Neuronal stem cell (in vitro differentiated cells): ENCODE results near the gene FBXO8.

Source experiments
- DNase-seq: peaks from one replicate; pipeline ENCODE4 v3.0.0-alpha.2; 2013; ENCODE audit warnings: low spot score
- H2AFZ ChIP-seq: one replicate; pipeline ENCODE4 v1.6.1; 2013; ENCODE audit warnings: mild to moderate bottlenecking, low read length, inconsistent platforms
- H2AK5ac ChIP-seq: 2 replicates; pipeline ENCODE4 v1.6.1; 2013; ENCODE audit warnings: low read depth, mild to moderate bottlenecking, inconsistent platforms, low read length, moderate library complexity, mixed read lengths
- H2BK120ac ChIP-seq: 2 replicates; pipeline ENCODE4 v1.6.1; 2013; ENCODE audit warnings: low read depth, mild to moderate bottlenecking, inconsistent platforms, low read length, moderate library complexity, mixed read lengths
- H2BK12ac ChIP-seq: one replicate; pipeline ENCODE4 v1.6.1; 2013; ENCODE audit warnings: low read length, inconsistent platforms
- H2BK15ac ChIP-seq: 2 replicates; pipeline ENCODE4 v1.6.1; 2013; ENCODE audit warnings: mild to moderate bottlenecking, low read length, inconsistent platforms, mixed read lengths
- H2BK5ac ChIP-seq: one replicate; pipeline ENCODE4 v1.6.1; 2013; ENCODE audit warnings: inconsistent platforms, mild to moderate bottlenecking, low read length, moderate library complexity
- H3K14ac ChIP-seq: one replicate; pipeline ENCODE4 v1.6.1; 2013; ENCODE audit warnings: low read length, inconsistent platforms
- H3K18ac ChIP-seq: 2 replicates; pipeline ENCODE4 v1.6.1; 2013; ENCODE audit warnings: low read length, inconsistent platforms
- H3K23ac ChIP-seq: 2 replicates; pipeline ENCODE4 v1.6.1; 2013; ENCODE audit warnings: low read depth, mild to moderate bottlenecking, mixed read lengths, low read length, inconsistent platforms; ENCODE audit not compliant: poor library complexity
- H3K27ac ChIP-seq: replicated peaks from 3 replicates; pipeline ENCODE4 v1.5.1; 2013; ENCODE audit warnings: low read length, inconsistent platforms
- H3K27me3 ChIP-seq, 3 experiments: 2 replicates each; pipeline ENCODE4 v1.6.1; 2013; ENCODE audit warnings: low read length in 3 of 3, mild to moderate bottlenecking in 2 of 3, inconsistent platforms in 1 of 3, low read depth in 1 of 3, mixed read lengths in 1 of 3, moderate library complexity in 1 of 3; ENCODE audit not compliant: control insufficient read depth in 3 of 3, insufficient read depth in 3 of 3
- H3K36me3 ChIP-seq, 2 donors: replicated peaks in 1 of 2; 2 replicates each; pipeline ENCODE4 v1.6.1; 2013; ENCODE audit warnings: low read length in 2 of 2; ENCODE audit not compliant: control insufficient read depth in 2 of 2, insufficient read depth in 2 of 2
- H3K4ac ChIP-seq: 2 replicates; pipeline ENCODE4 v1.6.1; 2013; ENCODE audit warnings: inconsistent platforms, mild to moderate bottlenecking, low read length, moderate library complexity
- H3K4me1 ChIP-seq, 2 donors: 1 replicate in 1 of 2; 2 replicates in 1 of 2; pipeline ENCODE4 v1.6.1; 2013; ENCODE audit warnings: low read length in 2 of 2, low read depth in 1 of 2; ENCODE audit not compliant: control insufficient read depth in 2 of 2, insufficient read depth in 1 of 2
- H3K4me2 ChIP-seq: one replicate; pipeline ENCODE4 v1.6.1; 2013; ENCODE audit warnings: mild to moderate bottlenecking, low read length, inconsistent platforms; ENCODE audit not compliant: insufficient read depth, poor library complexity, severe bottlenecking
- H3K4me3 ChIP-seq, 2 donors: 2 replicates each; pipeline ENCODE4 v1.5.1; 2013; ENCODE audit warnings: low read length in 2 of 2, mild to moderate bottlenecking in 2 of 2, inconsistent platforms in 1 of 2, moderate library complexity in 1 of 2
- H3K79me1 ChIP-seq: one replicate; pipeline ENCODE4 v1.6.1; 2013; ENCODE audit warnings: low read depth, mild to moderate bottlenecking, inconsistent platforms, low read length, moderate library complexity
- H3K9ac ChIP-seq: one replicate; pipeline ENCODE4 v1.6.1; 2013; ENCODE audit warnings: mild to moderate bottlenecking, low read depth, low read length, inconsistent platforms; ENCODE audit not compliant: poor library complexity
- H3K9me3 ChIP-seq, 2 donors: replicated peaks in 1 of 2; 2 replicates each; pipeline versions ENCODE3 to v1.6.1; 2013; ENCODE audit warnings: low read length in 2 of 2, mild to moderate bottlenecking in 2 of 2, inconsistent platforms in 1 of 2, low read depth in 1 of 2, mixed read lengths in 1 of 2, moderate library complexity in 1 of 2; ENCODE audit not compliant: control insufficient read depth in 2 of 2, insufficient read depth in 1 of 2
- H4K8ac ChIP-seq: one replicate; pipeline ENCODE4 v1.6.1; 2013; ENCODE audit warnings: low read depth, mild to moderate bottlenecking, inconsistent platforms, low read length, moderate library complexity
- H4K91ac ChIP-seq: one replicate; pipeline ENCODE4 v1.6.1; 2013; ENCODE audit warnings: low read length, low read depth, mild to moderate bottlenecking, inconsistent platforms; ENCODE audit not compliant: poor library complexity
- WGBS, 2 donors: extraction: QIAGEN DNeasy Blood & Tissue Kit; methylation state at CpG; one replicate each; pipeline ENCODE4 v1.1.7; 2013; ENCODE audit warnings: missing lambda C conversion rate in 2 of 2, mixed read lengths in 1 of 2; ENCODE audit not compliant: insufficient read length in 2 of 2, insufficient replicate concordance in 1 of 2; ENCODE audit errors: extremely low coverage in 2 of 2; 5-methylcytosine and 5-hydroxymethylcytosine counted together

FBXO8 gene

GRCh38 chr4:174275101-174275500 is 8.4 kb downstream of the FBXO8 start:
- Histone ChIP-seq H3K9ac (no peak overlapping the region), H3K4me1 (peaks cover 0 to 3% of the 10 kb centered on the region in 2 donors), H2BK12ac (no peak overlapping the region), H3K14ac (no peak overlapping the region), H4K91ac (no peak overlapping the region), H2AFZ (no peak overlapping the region), H4K8ac (no peak overlapping the region), H3K4ac (no peak overlapping the region), H2BK5ac (no peak overlapping the region), H2AK5ac (no peak overlapping the region), H3K79me1 (no peaks in the 10 kb centered on the region), H3K23ac (no peak overlapping the region), H2BK120ac (no peak overlapping the region), H3K27me3 (no peaks in the 10 kb centered on the region), H3K4me3 (no peak overlapping the region), H3K27ac (no peak overlapping the region), H3K9me3 (peaks cover 0 to 6% of the 10 kb centered on the region in 2 donors), H3K18ac (no peak overlapping the region), H3K36me3 (no peaks in the 10 kb centered on the region), H3K4me2 (no peak overlapping the region), H2BK15ac (no peak overlapping the region)
- DNase-seq, result no peak
- no CpG with 5 or more reads among the region's 3 CpGs for WGBS, 2 donors

GRCh38 chr4:174274436-174274835 is 9.0 kb downstream of the FBXO8 start:
- Histone ChIP-seq H2AK5ac (no peak overlapping the region), H4K8ac (no peak overlapping the region), H3K4ac (no peak overlapping the region), H2BK15ac (no peak overlapping the region), H3K79me1 (no peaks in the 10 kb centered on the region), H3K9ac (no peak overlapping the region), H3K4me3 (no peak overlapping the region), H2BK12ac (no peak overlapping the region), H3K14ac (no peak overlapping the region), H2AFZ (no peak overlapping the region), H3K9me3 (peaks cover 0 to under 1% of the 10 kb centered on the region in 2 donors), H3K27ac (no peak overlapping the region), H2BK5ac (no peak overlapping the region), H3K27me3 (no peaks in the 10 kb centered on the region), H3K23ac (no peak overlapping the region), H4K91ac (no peak overlapping the region), H3K36me3 (no peaks in the 10 kb centered on the region), H3K4me1 (peaks cover 0 to 3% of the 10 kb centered on the region in 2 donors), H2BK120ac (no peak overlapping the region), H3K4me2 (no peak overlapping the region), H3K18ac (no peak overlapping the region)
- DNase-seq, result no peak
- WGBS, 2 donors, result no CpG with 5 or more reads among the region's 3 CpGs

DNA sequence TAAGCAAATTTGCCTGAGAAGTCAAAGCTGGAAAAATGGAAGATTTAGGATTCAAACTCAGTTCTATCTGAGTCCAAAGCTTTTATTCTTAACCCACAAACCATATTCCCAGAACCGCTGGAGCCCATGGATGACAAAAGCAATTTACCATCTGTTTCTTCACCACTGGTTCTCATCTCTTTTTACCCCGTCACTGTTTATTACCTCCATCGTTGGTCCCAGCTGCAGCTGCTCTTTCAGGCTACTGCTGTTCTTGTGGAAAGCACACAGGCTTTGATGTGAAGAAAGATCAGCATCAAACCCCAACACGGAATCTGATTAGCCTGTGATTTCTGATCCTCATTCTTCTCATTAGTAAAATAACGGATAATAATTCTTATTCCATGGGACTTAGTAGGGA is 9.5 kb downstream of the FBXO8 start:
- H4K91ac ChIP-seq, result no peak overlapping the region
- no peak overlapping the region for H3K27ac ChIP-seq
- no peak overlapping the region for H3K4me2 ChIP-seq
- no CpG with 5 or more reads among the region's 5 CpGs for WGBS, 2 donors
- H3K36me3 ChIP-seq, result no peaks in the 10 kb centered on the region
- no peaks in the 10 kb centered on the region for H3K9me3 ChIP-seq
- no peak overlapping the region for H3K9ac ChIP-seq
- H2BK120ac ChIP-seq, result no peak overlapping the region
- H3K79me1 ChIP-seq, result no peaks in the 10 kb centered on the region
- DNase-seq, result no peak
- no peak overlapping the region for H3K4me3 ChIP-seq
- H3K4ac ChIP-seq, result no peak overlapping the region
- H3K14ac ChIP-seq, result no peak overlapping the region
- no peak overlapping the region for H2AFZ ChIP-seq
- H3K23ac ChIP-seq, result no peak overlapping the region
- H2AK5ac ChIP-seq, result no peak overlapping the region
- no peak overlapping the region for H3K18ac ChIP-seq
- no peak overlapping the region for H2BK12ac ChIP-seq
- no peak overlapping the region for H2BK5ac ChIP-seq
- H2BK15ac ChIP-seq, result no peak overlapping the region
- no peaks in the 10 kb centered on the region for H3K27me3 ChIP-seq
- no peak overlapping the region for H4K8ac ChIP-seq
- peaks cover 0 to 3% of the 10 kb centered on the region in 2 donors for H3K4me1 ChIP-seq

GRCh38 chr4:174266416-174266815 is 17.1 kb downstream of the FBXO8 start:
- no peak for DNase-seq
- no peak overlapping the region for H4K8ac ChIP-seq
- H3K23ac ChIP-seq, result no peak overlapping the region
- H3K9me3 ChIP-seq, result no peaks in the 10 kb centered on the region
- H4K91ac ChIP-seq, result no peak overlapping the region
- H3K27ac ChIP-seq, result no peak overlapping the region
- no peak overlapping the region for H3K4ac ChIP-seq
- H2BK120ac ChIP-seq, result no peak overlapping the region
- peaks cover 0 to 6% of the 10 kb centered on the region in 2 donors for H3K36me3 ChIP-seq
- H3K4me2 ChIP-seq, result no peak overlapping the region
- no peak overlapping the region for H2BK5ac ChIP-seq
- H3K27me3 ChIP-seq, result no peaks in the 10 kb centered on the region
- no peak overlapping the region for H2AFZ ChIP-seq
- no peak overlapping the region for H3K14ac ChIP-seq
- no peak overlapping the region for H2AK5ac ChIP-seq
- no CpG with 5 or more reads among the region's 2 CpGs for WGBS, 2 donors
- H3K79me1 ChIP-seq, result no peaks in the 10 kb centered on the region
- H3K18ac ChIP-seq, result no peak overlapping the region
- no peak overlapping the region for H3K9ac ChIP-seq
- no peak overlapping the region for H2BK15ac ChIP-seq
- H2BK12ac ChIP-seq, result no peak overlapping the region
- no peaks in the 10 kb centered on the region for H3K4me1 ChIP-seq
- no peak overlapping the region for H3K4me3 ChIP-seq
